ENCODE data around the gene PLXNA4.

PLXNA4 gene

DNA sequence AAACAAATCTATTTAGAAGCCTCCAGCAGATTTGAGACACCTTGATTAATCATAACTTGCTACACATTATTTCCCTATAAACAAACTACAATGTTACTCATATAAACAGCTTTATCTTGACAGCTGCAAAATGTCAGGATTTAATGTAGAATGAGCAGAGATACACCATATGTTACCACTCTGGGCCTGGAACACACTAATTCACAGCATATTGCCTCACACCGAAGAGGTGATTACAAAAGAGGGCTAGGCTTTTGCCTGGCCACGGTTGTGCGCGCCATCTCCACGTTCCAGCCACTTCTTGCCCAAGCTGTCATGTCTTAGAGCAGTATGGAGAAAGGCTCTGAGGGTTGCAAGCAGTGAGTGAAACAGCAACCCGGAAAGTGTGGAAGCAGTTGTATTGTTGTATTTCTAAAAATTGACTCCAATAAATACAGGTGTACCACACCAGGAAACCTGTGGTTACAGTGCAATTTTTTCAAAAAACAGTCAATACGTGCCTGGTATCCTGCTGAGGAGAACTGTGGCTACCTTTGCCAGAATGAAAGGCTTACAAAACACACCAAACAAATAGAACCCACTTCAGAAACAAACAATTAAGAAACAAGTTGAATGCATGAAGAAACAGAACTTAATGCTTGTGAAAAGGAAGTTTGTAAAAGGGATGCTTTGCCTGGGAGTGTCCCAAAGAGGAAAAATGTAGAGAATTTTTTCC lies 498.1 kb downstream of the PLXNA4 start:
- no peak overlapping the region for H3K9ac ChIP-seq (ENCODE audit: low read depth, low read length)
- H3K27ac ChIP-seq (ENCODE audit: low read depth, low read length) = no peak overlapping the region
- H3K4me3 ChIP-seq (ENCODE audit: low read length) = no peak overlapping the region
- 95% methylated on average over 7 of the region's 7 CpGs for WGBS
- H3K4me1 ChIP-seq (ENCODE audit: insufficient read depth, low read length) = peaks cover 7% of the 10 kb centered on the region; the same call in 1 of the 2 replicates
- no peaks in the 10 kb centered on the region for H3K36me3 ChIP-seq (ENCODE audit: insufficient read depth, low read length)
- no peaks in the 10 kb centered on the region for H3K9me3 ChIP-seq (ENCODE audit: insufficient read depth, low read depth, low read length)
- no peaks in the 10 kb centered on the region for H3K27me3 ChIP-seq (ENCODE audit: insufficient read depth, low read length)

DNA sequence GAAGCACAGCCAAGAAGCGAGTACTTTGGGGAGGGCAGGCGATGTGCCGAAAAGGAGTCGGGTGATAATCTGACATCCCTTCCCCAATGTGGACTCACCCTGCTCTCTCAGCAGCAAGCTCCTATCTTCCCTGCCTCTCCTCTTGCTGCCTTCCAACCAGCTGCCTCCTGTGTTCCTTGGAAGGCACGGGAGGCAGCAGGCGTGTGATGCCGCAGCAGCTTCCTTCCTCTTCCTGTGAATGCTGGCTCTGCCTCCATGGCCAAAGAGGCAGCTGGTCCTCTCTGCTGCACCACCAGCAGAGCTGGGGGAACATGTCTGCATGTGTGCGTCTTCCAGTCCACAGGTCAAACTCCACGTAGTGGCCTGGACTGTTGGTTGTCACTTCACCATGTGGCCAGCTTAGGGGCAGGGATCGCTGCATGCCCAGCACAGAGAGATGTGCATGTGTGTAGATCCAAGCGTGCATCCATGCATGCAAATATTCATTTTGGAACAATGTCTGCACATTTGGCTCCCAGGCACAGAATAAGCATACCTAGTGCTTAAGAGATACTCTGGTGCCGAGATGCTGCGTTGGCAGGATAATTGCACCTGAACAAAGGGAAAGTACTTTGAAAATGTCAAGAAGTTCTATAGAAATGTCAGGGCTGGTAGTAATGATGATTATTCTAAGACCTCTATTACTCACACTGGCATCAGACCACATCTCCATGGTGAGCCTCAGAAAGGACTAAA lies 499.8 kb downstream of the PLXNA4 start:
- H3K27me3 ChIP-seq (ENCODE audit: insufficient read depth, low read length) = no peaks in the 10 kb centered on the region
- H3K4me1 ChIP-seq (ENCODE audit: insufficient read depth, low read length) = peaks cover 7% of the 10 kb centered on the region; the same call in 1 of the 2 replicates
- WGBS = 93% methylated on average over 13 of the region's 13 CpGs
- H3K9me3 ChIP-seq (ENCODE audit: insufficient read depth, low read depth, low read length) = no peaks in the 10 kb centered on the region
- no peak overlapping the region for H3K4me3 ChIP-seq (ENCODE audit: low read length)
- H3K9ac ChIP-seq (ENCODE audit: low read depth, low read length) = no peak overlapping the region
- no peaks in the 10 kb centered on the region for H3K36me3 ChIP-seq (ENCODE audit: insufficient read depth, low read length)
- H3K27ac ChIP-seq (ENCODE audit: low read depth, low read length) = no peak overlapping the region

GRCh38 chr7:132075515-132075914 lies 500.8 kb downstream of the PLXNA4 start:
- H3K9ac ChIP-seq (ENCODE audit: low read depth, low read length) = no peak overlapping the region
- no peak overlapping the region for H3K27ac ChIP-seq (ENCODE audit: low read depth, low read length)
- H3K36me3 ChIP-seq (ENCODE audit: insufficient read depth, low read length) = no peaks in the 10 kb centered on the region
- no peaks in the 10 kb centered on the region for H3K9me3 ChIP-seq (ENCODE audit: insufficient read depth, low read depth, low read length)
- 62% methylated on average over 6 of the region's 6 CpGs for WGBS
- H3K4me1 ChIP-seq (ENCODE audit: insufficient read depth, low read length) = peaks cover 7% of the 10 kb centered on the region; the same call in 1 of the 2 replicates
- no peak overlapping the region for H3K4me3 ChIP-seq (ENCODE audit: low read length)
- H3K27me3 ChIP-seq (ENCODE audit: insufficient read depth, low read length) = no peaks in the 10 kb centered on the region

DNA sequence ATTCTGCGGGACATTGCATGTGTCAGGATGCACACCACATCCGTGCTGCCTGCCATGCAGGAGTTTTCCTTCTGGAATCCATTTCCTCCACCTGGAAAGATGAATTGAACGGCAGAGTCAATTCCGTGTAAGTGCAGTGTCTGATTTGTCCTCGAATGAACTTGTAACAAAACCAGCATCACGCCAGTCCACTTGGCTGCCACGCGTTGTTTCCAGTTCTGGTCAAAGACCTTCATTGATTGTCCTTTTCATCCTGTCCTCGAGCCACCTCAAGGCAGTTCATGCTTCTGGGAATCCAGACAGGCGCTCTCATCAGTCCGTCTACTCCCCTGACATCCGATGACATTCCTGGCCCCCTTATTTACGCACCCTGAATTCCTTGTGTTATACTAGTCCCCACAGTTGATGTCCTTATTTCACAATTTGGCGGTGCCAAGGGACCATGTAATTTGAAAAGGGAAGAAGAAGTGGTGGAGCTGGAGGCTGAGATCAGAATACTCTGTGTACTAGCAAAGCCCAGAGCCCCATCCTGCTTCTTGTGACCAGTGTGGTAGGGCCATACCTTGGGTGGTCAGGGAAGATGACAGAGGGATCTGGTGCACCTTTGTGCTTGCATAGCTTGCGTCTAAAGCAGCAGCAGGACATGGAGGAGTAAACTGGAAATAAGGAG lies 502.2 kb downstream of the PLXNA4 start:
- Histone ChIP-seq H3K9me3 (ENCODE audit: insufficient read depth, low read depth, low read length) (no peaks in the 10 kb centered on the region), H3K4me1 (ENCODE audit: insufficient read depth, low read length) (peaks cover 7% of the 10 kb centered on the region; the same call in 1 of the 2 replicates), H3K27ac (ENCODE audit: low read depth, low read length) (no peak overlapping the region), H3K27me3 (ENCODE audit: insufficient read depth, low read length) (no peaks in the 10 kb centered on the region), H3K9ac (ENCODE audit: low read depth, low read length) (no peak overlapping the region), H3K4me3 (ENCODE audit: low read length) (no peak overlapping the region), H3K36me3 (ENCODE audit: insufficient read depth, low read length) (no peaks in the 10 kb centered on the region)
- WGBS = 95% methylated on average over 15 of the region's 15 CpGs

All from HUES64 (cell line).